Caco-2 (cell line): ENCODE data around the gene CIB1. TPM values are rescaled to one million over a fixed set of nuclear protein-coding genes. Genes with fewer than 3 reads are reported as not detected.

Source experiments
- BruUV-seq: library from RNA; stranded (reverse); fragments of 400-500 nt; replicated peaks from 2 replicates; lab custom pipeline; 2021; lab: Mats Ljungman, UMichigan
- CTCF ChIA-PET: fragments of 300-600 bp; sonication (Branson Sonifier 250); formaldehyde crosslinking; loops from one replicate; lab custom pipeline; 2022; ENCODE audit warnings: antibody characterized with exemption; lab: Charles Lee
- POLR2A ChIA-PET: fragments of 300-600 bp; sonication (Branson Sonifier 250); formaldehyde crosslinking; loops from one replicate; lab custom pipeline; 2022; ENCODE audit warnings: antibody characterized with exemption; lab: Charles Lee
- DNase-seq, 2 experiments: peaks; one replicate each; pipeline versions ENCODE4 v3.0.0 to v3.0.0-alpha.2; 2020 to 2022
- H3K27me3 ChIP-seq: replicated peaks from 2 replicates; pipeline ENCODE4 v1.6.0; 2011; ENCODE audit warnings: low read length; ENCODE audit not compliant: control insufficient read depth, insufficient read depth
- H3K36me3 ChIP-seq: 2 replicates; pipeline ENCODE4 v1.5.1; 2011; ENCODE audit warnings: low read length; ENCODE audit not compliant: control insufficient read depth, insufficient read depth
- H3K4me1 ChIP-seq: fragments of 250-450 bp; sonication (Bioruptor Pico); 2 replicates; pipeline ENCODE4 v1.5.1; 2020; ENCODE audit warnings: mild to moderate bottlenecking
- H3K4me3 ChIP-seq: 2 replicates; pipeline ENCODE4 v1.5.1; 2011; ENCODE audit warnings: low read depth, mild to moderate bottlenecking, control low read depth, low read length
- H3K9me3 ChIP-seq: fragments of 250-450 bp; sonication (Bioruptor Pico); 2 replicates; pipeline ENCODE4 v1.5.1; 2020; ENCODE audit warnings: mild to moderate bottlenecking, moderate library complexity
- H3K27ac Mint-ChIP-seq: one replicate; pipeline ENCODE4 v1.8.0; 2022; ENCODE audit warnings: mixed read lengths; ENCODE audit not compliant: unreplicated experiment
- H3K27me3 Mint-ChIP-seq: one replicate; pipeline ENCODE4 v1.8.0; 2022; ENCODE audit warnings: mixed read lengths; ENCODE audit not compliant: insufficient read depth, unreplicated experiment
- H3K36me3 Mint-ChIP-seq: one replicate; pipeline ENCODE4 v1.8.0; 2022; ENCODE audit warnings: mild to moderate bottlenecking, mixed read lengths; ENCODE audit not compliant: insufficient read depth, unreplicated experiment
- H3K4me1 Mint-ChIP-seq: one replicate; pipeline ENCODE4 v1.8.0; 2022; ENCODE audit warnings: low read depth, mixed read lengths; ENCODE audit not compliant: unreplicated experiment
- H3K4me3 Mint-ChIP-seq: one replicate; pipeline ENCODE4 v1.8.0; 2022; ENCODE audit warnings: mild to moderate bottlenecking, moderate library complexity, mixed read lengths; ENCODE audit not compliant: unreplicated experiment
- H3K9me3 Mint-ChIP-seq: one replicate; pipeline ENCODE4 v1.8.0; 2022; ENCODE audit warnings: mixed read lengths; ENCODE audit not compliant: unreplicated experiment
- CTCF ChIP-seq, 2 experiments: fragments of 200-600 bp in 1 of 2; IDR thresholded peaks; 1 replicate in 1 of 2; 2 replicates in 1 of 2; pipeline versions ENCODE4 v1.5.1 to v1.8.0; 2011 to 2022; ENCODE audit warnings: antibody characterized with exemption in 1 of 2, control low read depth in 1 of 2, inconsistent platforms in 1 of 2, low read depth in 1 of 2, low read length in 1 of 2, mild to moderate bottlenecking in 1 of 2, moderate library complexity in 1 of 2; ENCODE audit not compliant: insufficient read depth in 1 of 2, severe bottlenecking in 1 of 2, unreplicated experiment in 1 of 2
- intact Hi-C: fragments of 100-400 bp; cut with micrococcal nuclease; formaldehyde crosslinking; loops from one replicate; pipeline ENCODE4 v1.10.0; 2022; ENCODE audit not compliant: unreplicated experiment
- total RNA-seq: library from RNA; stranded (reverse); gene quantifications from 2 replicates; pipeline ENCODE4 v1.2.3, GENCODE V29; 2022

CIB1 gene
- total RNA-seq, 1 experiment from 2014 or later: 37.7 TPM

GRCh38 chr15:90221246-90221900, 12.4 kb downstream of the CIB1 start:
- Mint-ChIP-seq H3K27ac (no peak overlapping the region), H3K27me3 (no peaks in the 10 kb centered on the region), H3K36me3 (peaks cover 11% of the 10 kb centered on the region), H3K4me3 (no peak overlapping the region), H3K9me3 (no peaks in the 10 kb centered on the region), H3K4me1 (no peaks in the 10 kb centered on the region)
- TF ChIP-seq CTCF (IDR thresholded peaks at IDR 0.05; ENCODE audit: insufficient read depth in 1 of 2, low read depth in 1 of 2, low read length in 1 of 2, severe bottlenecking in 1 of 2, unreplicated experiment in 1 of 2): peak; percentile 56 to 66
- POLR2A ChIA-PET: interaction anchor here (0.5 to 0.6 kb wide), 2 partner anchors 12 to 28 kb away, joined by 5 to 6 read pairs; partner anchors contain the start of genes CIB1 and TTLL13
- peak; percentile 74 to 75 for DNase-seq
- intact Hi-C loops: loop anchor here (1.0 kb wide), 1 partner anchor 78 kb away; no protein-coding TSS in a partner anchor
- CTCF ChIA-PET: interaction anchor here (0.5 to 2.3 kb wide), 13 partner anchors 12 to 706 kb away, joined by 3 to 39 read pairs (median 4); partner anchors contain the start of genes CIB1, GDPGP1 and SEMA4B
- no TSS peak for BruUV-seq
- H3K27me3 ChIP-seq: no peaks in the 10 kb centered on the region
- H3K36me3 ChIP-seq: no peaks in the 10 kb centered on the region
- H3K4me1 ChIP-seq: no peaks in the 10 kb centered on the region
- H3K9me3 ChIP-seq: no peaks in the 10 kb centered on the region
- H3K4me3 ChIP-seq: no peak overlapping the region

DNA sequence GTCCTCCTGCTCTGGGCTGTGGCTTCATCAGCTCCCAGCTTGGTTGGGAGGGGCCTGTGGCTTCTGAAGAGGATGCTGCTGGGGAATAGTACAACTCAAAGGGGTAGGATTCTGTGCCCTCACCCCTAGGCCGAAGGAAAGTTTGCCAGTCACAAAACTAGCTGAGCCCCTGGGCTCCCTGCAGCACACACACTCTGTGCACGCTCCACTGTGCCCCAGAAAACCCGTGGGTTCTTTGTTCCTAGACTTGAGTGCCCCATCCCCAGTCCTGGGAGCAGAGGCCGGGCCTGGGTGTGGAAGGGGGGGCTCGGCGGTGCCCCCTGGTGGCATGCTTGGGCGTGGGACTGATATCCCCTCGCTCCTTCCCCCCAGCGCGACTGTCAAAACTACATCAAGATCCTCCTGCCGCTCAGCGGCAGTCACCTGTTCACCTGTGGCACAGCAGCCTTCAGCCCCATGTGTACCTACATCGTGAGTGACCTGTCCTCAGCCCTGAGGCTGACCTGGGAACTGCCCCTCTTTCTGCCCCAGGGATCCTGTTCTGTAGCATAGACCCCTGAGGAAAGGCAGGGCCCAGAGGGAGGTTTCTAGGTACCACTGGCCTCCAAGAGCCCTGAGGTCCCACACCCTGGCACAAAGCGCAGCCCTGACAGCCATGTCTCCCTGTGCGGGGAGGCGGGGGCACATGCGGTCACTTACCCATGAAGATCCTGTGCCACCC, 14.2 kb downstream of the CIB1 start:
- H3K9me3 ChIP-seq: no peaks in the 10 kb centered on the region
- Mint-ChIP-seq H3K9me3 (no peaks in the 10 kb centered on the region), H3K4me1 (no peaks in the 10 kb centered on the region), H3K27ac (no peak overlapping the region), H3K4me3 (no peak overlapping the region), H3K27me3 (no peaks in the 10 kb centered on the region), H3K36me3 (peaks cover 5% of the 10 kb centered on the region)
- H3K36me3 ChIP-seq: no peaks in the 10 kb centered on the region
- intact Hi-C loops: no loop called here
- H3K4me3 ChIP-seq: no peak overlapping the region
- peak; percentile 68 to 81 for TF ChIP-seq CTCF (IDR thresholded peaks at IDR 0.05; ENCODE audit: insufficient read depth in 1 of 2, low read depth in 1 of 2, low read length in 1 of 2, severe bottlenecking in 1 of 2, unreplicated experiment in 1 of 2)
- POLR2A ChIA-PET: no interaction called here
- BruUV-seq: no TSS peak
- H3K27me3 ChIP-seq: no peaks in the 10 kb centered on the region
- H3K4me1 ChIP-seq: no peaks in the 10 kb centered on the region
- CTCF ChIA-PET: interaction anchor here (1.0 kb wide), 1 partner anchor 13 kb away, joined by 4 read pairs; no protein-coding TSS in a partner anchor
- DNase-seq: peak in 1 of 2 experiments; percentile 63

- ChIA-PET POLR2A (no interaction called here), CTCF (interaction anchor here (2.8 kb wide), 1 partner anchor 16 kb away, joined by 10 read pairs; the partner anchor contains the start of genes CIB1 and GDPGP1)
- Histone ChIP-seq H3K9me3 (no peaks in the 10 kb centered on the region), H3K4me3 (no peak overlapping the region), H3K36me3 (no peaks in the 10 kb centered on the region), H3K27me3 (no peaks in the 10 kb centered on the region), H3K4me1 (peaks cover 10% of the 10 kb centered on the region; the same call in 1 of the 2 replicates)
- no peaks in the 10 kb centered on the region for H3K27me3 Mint-ChIP-seq
- no peaks in the 10 kb centered on the region for H3K9me3 Mint-ChIP-seq
- intact Hi-C loops: no loop called here
- BruUV-seq: no TSS peak
- H3K36me3 Mint-ChIP-seq: no peaks in the 10 kb centered on the region
- DNase-seq: no peak
- H3K4me3 Mint-ChIP-seq: no peak overlapping the region
- H3K27ac Mint-ChIP-seq: no peak overlapping the region
- no peak for TF ChIP-seq CTCF (IDR thresholded peaks at IDR 0.05; ENCODE audit: insufficient read depth in 1 of 2, low read depth in 1 of 2, low read length in 1 of 2, severe bottlenecking in 1 of 2, unreplicated experiment in 1 of 2)
- no peaks in the 10 kb centered on the region for H3K4me1 Mint-ChIP-seq
Measured at GRCh38 chr15:90217671-90218394, 15.9 kb downstream of the CIB1 start.
